Measurements from ENCODE around the gene VPS8. TPM values are rescaled to one million over a fixed set of nuclear protein-coding genes. Genes with fewer than 3 reads are reported as not detected.
A peak's percentile ranks its signal among the peaks of the same experiment; 100 is the strongest.

Gene VPS8
- total and polyA plus RNA-seq, 9 of the 15 experiments (the other 6 are each of a cell fraction or from before 2014, with no cell fraction given): 7.2 to 41.0 (median 28.3) TPM

DNA sequence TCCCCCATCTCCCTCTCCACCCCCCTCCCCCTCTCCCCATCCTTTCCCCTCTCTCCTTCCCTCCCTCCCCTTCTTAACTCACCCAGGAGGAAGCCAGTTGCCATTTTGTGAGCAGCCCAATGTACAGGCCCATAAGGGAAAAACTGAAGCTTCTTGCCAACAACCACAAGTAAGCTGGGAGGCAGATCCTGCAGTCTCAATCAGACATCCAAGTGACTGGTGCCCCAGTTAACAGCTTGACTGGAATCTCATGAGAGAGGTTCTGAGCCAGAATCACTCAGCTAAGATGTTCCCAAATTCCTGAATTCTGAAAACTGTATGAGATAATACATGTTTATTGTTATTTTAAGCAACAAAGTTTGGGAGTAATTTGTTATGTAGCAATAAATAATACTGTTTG, 250.2 kb downstream of the VPS8 start (continued):
- TF ChIP-seq, protein P1, sequence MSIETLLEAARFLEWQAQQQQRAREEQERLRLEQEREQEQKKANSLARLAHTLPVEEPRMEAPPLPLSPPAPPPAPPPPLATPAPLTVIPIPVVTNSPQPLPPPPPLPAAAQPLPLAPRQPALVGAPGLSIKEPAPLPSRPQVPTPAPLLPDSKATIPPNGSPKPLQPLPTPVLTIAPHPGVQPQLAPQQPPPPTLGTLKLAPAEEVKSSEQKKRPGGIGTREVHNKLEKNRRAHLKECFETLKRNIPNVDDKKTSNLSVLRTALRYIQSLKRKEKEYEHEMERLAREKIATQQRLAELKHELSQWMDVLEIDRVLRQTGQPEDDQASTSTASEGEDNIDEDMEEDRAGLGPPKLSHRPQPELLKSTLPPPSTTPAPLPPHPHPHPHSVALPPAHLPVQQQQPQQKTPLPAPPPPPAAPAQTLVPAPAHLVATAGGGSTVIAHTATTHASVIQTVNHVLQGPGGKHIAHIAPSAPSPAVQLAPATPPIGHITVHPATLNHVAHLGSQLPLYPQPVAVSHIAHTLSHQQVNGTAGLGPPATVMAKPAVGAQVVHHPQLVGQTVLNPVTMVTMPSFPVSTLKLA (conservative IDR thresholded peaks at IDR 0.05): no peak
- no peak for TF ChIP-seq RBM15 (IDR thresholded peaks at IDR 0.05; ENCODE audit: insufficient read depth, low read length)
- TF ChIP-seq MXI1 (IDR thresholded peaks at IDR 0.05; ENCODE audit: low read depth, low read length): no peak

DNA sequence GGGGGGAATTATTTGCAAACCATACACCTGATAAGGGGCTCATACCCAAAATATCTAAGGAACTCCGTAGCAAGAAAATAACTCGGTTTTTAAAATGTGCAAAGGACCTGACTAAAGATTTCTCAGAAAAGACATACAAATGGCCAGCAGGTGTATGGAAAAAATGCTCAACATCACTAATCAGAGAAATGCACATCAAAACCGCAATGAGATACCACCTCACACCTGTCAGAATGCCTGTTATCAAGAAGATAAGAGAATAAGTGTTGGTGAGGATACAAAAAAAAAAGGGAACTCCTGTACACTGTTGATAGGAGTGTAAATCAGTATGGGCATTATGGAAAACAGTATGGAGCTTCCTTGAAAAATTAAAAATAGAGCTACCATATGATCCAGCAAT, 251.5 kb downstream of the VPS8 start:
- Histone ChIP-seq H3K36me3 (ENCODE audit: control insufficient read depth, insufficient read depth, low read length) (no peaks in the 10 kb centered on the region), H3K9me1 (ENCODE audit: control insufficient read depth, insufficient read depth, low read length) (no peaks in the 10 kb centered on the region), H3K4me3 (no peak overlapping the region), H4K20me1 (replicated peaks; ENCODE audit: control insufficient read depth, insufficient read depth, low read length) (no peaks in the 10 kb centered on the region), H3K27ac (ENCODE audit: extremely low read depth, low read depth, low read length) (no peak overlapping the region), H3K4me2 (ENCODE audit: insufficient read depth, low read length) (no peak overlapping the region), H3K27me3 (ENCODE audit: control insufficient read depth in 2 of 2, insufficient read depth in 2 of 2, low read length in 2 of 2) (peaks cover 0 to 12% of the 10 kb centered on the region in 2 experiments; a peak in 2 of 5 replicates), H3K79me2 (ENCODE audit: control insufficient read depth, insufficient read depth, low read length) (no peaks in the 10 kb centered on the region), H3K4me1 (replicated peaks in 1 of 2; ENCODE audit: control insufficient read depth in 2 of 2, insufficient read depth in 2 of 2, low read length in 2 of 2) (no peaks in the 10 kb centered on the region), H3K9ac (ENCODE audit: insufficient read depth in 1 of 2, low read depth in 2 of 2, low read length in 2 of 2) (no peak overlapping the region), H2AFZ (ENCODE audit: low read depth, low read length) (no peak overlapping the region), H3K9me3 (replicated peaks; ENCODE audit: control insufficient read depth, insufficient read depth, low read depth, low read length) (no peaks in the 10 kb centered on the region)
- FAIRE-seq: no peak
- ATAC-seq: no peak
- WGBS (ENCODE audit: insufficient coverage, low coverage, missing lambda C conversion rate): 2% methylated on average over 3 of the region's 3 CpGs
- CTCF ChIA-PET (ENCODE audit: low intra/inter-chr PET ratio): no interaction called here
- POLR2A ChIA-PET: no interaction called here
- no peak for DNase-seq (ENCODE audit: extremely low read depth in 1 of 4, low spot score in 3 of 4)
- BruUV-seq (replicated peaks): no TSS peak
- intact Hi-C loops (cut with micrococcal nuclease): no loop called here
- in situ Hi-C loops (cut with MboI): no loop called here
- TF ChIP-seq, protein P2, sequence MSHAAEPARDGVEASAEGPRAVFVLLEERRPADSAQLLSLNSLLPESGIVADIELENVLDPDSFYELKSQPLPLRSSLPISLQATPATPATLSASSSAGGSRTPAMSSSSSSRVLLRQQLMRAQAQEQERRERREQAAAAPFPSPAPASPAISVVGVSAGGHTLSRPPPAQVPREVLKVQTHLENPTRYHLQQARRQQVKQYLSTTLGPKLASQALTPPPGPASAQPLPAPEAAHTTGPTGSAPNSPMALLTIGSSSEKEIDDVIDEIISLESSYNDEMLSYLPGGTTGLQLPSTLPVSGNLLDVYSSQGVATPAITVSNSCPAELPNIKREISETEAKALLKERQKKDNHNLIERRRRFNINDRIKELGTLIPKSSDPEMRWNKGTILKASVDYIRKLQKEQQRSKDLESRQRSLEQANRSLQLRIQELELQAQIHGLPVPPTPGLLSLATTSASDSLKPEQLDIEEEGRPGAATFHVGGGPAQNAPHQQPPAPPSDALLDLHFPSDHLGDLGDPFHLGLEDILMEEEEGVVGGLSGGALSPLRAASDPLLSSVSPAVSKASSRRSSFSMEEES (CRISPR knock-in tag; IDR thresholded peaks at IDR 0.05): no peak
- no peak for TF ChIP-seq NR4A1 (CRISPR knock-in tag; IDR thresholded peaks at IDR 0.05)
- no peak for TF ChIP-seq NR4A1 (tag; IDR thresholded peaks at IDR 0.05)
- TF ChIP-seq NCOR1 (IDR thresholded peaks at IDR 0.05): 0 out of 2 replicates have a peak, but pooled peaks have one; percentile 8
- peak; percentile 51 for TF ChIP-seq TAL1 (IDR thresholded peaks at IDR 0.05)
- TF ChIP-seq TCF7L2 (IDR thresholded peaks at IDR 0.05; ENCODE audit: low read depth, low read length): no peak
- TF ChIP-seq NCOA2 (IDR thresholded peaks at IDR 0.05; ENCODE audit: partially characterized antibody in 2 of 2): no peak
- peak; percentile 73 for TF ChIP-seq TEAD4 (IDR thresholded peaks at IDR 0.05; ENCODE audit: low read length)
- TF ChIP-seq TEAD4 (CRISPR knock-in tag; IDR thresholded peaks at IDR 0.05; ENCODE audit: borderline replicate concordance): no peak
- TF ChIP-seq ZNF589 (CRISPR knock-in tag; IDR thresholded peaks at IDR 0.05; ENCODE audit: low read depth): no peak
- TF ChIP-seq PML (IDR thresholded peaks at IDR 0.05; ENCODE audit: low read length): peak; percentile 28; the same call in 1 of the 2 replicates
- peak; percentile 59 for TF ChIP-seq CBFA2T2 (conservative IDR thresholded peaks at IDR 0.05)
- no peak for TF ChIP-seq MAFF (IDR thresholded peaks at IDR 0.05; ENCODE audit: low read length)
- no peak for TF ChIP-seq KAT2B (IDR thresholded peaks at IDR 0.05; ENCODE audit: low read depth, low read length)
- TF ChIP-seq TCF3 (CRISPR knock-in tag; IDR thresholded peaks at IDR 0.05): peak; percentile 50
- TF ChIP-seq, protein P3, sequence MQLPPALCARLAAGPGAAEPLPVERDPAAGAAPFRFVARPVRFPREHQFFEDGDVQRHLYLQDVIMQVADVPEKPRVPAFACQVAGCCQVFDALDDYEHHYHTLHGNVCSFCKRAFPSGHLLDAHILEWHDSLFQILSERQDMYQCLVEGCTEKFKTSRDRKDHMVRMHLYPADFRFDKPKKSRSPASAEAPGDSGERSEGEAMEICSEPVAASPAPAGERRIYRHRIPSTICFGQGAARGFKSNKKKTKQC (CRISPR knock-in tag; IDR thresholded peaks at IDR 0.05): no peak
- TF ChIP-seq RHOXF2B (CRISPR knock-in tag; conservative IDR thresholded peaks at IDR 0.05): no peak
- TF ChIP-seq RFX1 (IDR thresholded peaks at IDR 0.05): no peak

Data from K562 (cell line).